PFSK-1 (cell line): ENCODE data around the gene LMO3.

Source experiments
- FOXP2 ChIP-seq: optimal IDR thresholded peaks from 2 replicates; pipeline ENCODE3; 2011; ENCODE audit warnings: borderline replicate concordance, control low read depth, inconsistent platforms; ENCODE audit not compliant: insufficient read depth; ENCODE audit errors: extremely low read length, extremely low read depth
- POLR2AphosphoS5 ChIP-seq: IDR thresholded peaks from 2 replicates; pipeline ENCODE4 v1.6.1; 2012; ENCODE audit warnings: low read depth, mild to moderate bottlenecking, control low read depth, low read length, moderate library complexity
- SIN3A ChIP-seq: IDR thresholded peaks from 2 replicates; pipeline ENCODE4 v1.6.1; 2012; ENCODE audit warnings: mild to moderate bottlenecking, low read length, moderate library complexity, borderline replicate concordance; ENCODE audit not compliant: insufficient read depth
- TAF1 ChIP-seq: IDR thresholded peaks from 2 replicates; pipeline ENCODE4 v1.6.1; 2012; ENCODE audit warnings: low read length, control low read depth, borderline replicate concordance; ENCODE audit not compliant: insufficient read depth
- TF ChIP-seq, protein P1 (sequence below), 2 experiments: IDR thresholded peaks; 2 replicates each; pipeline versions ENCODE4 v1.6.1 to v1.8.0; 2011 to 2012; ENCODE audit warnings: low read depth in 2 of 2, low read length in 2 of 2, control low read depth in 1 of 2, inconsistent platforms in 1 of 2, mild to moderate bottlenecking in 1 of 2, moderate library complexity in 1 of 2; ENCODE audit not compliant: insufficient read depth in 1 of 2

Gene LMO3

GRCh38 chr12:16603260-16603915 lies 2.6 kb downstream of the LMO3 start:
- TF ChIP-seq FOXP2 (no peak), SIN3A (no peak)
- TF ChIP-seq, protein P1, sequence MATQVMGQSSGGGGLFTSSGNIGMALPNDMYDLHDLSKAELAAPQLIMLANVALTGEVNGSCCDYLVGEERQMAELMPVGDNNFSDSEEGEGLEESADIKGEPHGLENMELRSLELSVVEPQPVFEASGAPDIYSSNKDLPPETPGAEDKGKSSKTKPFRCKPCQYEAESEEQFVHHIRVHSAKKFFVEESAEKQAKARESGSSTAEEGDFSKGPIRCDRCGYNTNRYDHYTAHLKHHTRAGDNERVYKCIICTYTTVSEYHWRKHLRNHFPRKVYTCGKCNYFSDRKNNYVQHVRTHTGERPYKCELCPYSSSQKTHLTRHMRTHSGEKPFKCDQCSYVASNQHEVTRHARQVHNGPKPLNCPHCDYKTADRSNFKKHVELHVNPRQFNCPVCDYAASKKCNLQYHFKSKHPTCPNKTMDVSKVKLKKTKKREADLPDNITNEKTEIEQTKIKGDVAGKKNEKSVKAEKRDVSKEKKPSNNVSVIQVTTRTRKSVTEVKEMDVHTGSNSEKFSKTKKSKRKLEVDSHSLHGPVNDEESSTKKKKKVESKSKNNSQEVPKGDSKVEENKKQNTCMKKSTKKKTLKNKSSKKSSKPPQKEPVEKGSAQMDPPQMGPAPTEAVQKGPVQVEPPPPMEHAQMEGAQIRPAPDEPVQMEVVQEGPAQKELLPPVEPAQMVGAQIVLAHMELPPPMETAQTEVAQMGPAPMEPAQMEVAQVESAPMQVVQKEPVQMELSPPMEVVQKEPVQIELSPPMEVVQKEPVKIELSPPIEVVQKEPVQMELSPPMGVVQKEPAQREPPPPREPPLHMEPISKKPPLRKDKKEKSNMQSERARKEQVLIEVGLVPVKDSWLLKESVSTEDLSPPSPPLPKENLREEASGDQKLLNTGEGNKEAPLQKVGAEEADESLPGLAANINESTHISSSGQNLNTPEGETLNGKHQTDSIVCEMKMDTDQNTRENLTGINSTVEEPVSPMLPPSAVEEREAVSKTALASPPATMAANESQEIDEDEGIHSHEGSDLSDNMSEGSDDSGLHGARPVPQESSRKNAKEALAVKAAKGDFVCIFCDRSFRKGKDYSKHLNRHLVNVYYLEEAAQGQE (IDR thresholded peaks at IDR 0.05; ENCODE audit: insufficient read depth in 1 of 2, low read depth in 2 of 2, low read length in 2 of 2) = no peak

GRCh38 chr12:16602412-16602811 lies 3.5 kb downstream of the LMO3 start:
- TF ChIP-seq TAF1 (no peak), FOXP2 (no peak)
- TF ChIP-seq, protein P1 (IDR thresholded peaks at IDR 0.05; ENCODE audit: insufficient read depth in 1 of 2, low read depth in 2 of 2, low read length in 2 of 2) = no peak

- TF ChIP-seq, protein P1 (IDR thresholded peaks at IDR 0.05; ENCODE audit: insufficient read depth in 1 of 2, low read depth in 2 of 2, low read length in 2 of 2) = no peak
- TF ChIP-seq FOXP2 (no peak), SIN3A (no peak), POLR2AphosphoS5 (no peak), TAF1 (no peak)
Observed at GRCh38 chr12:16600525-16600924, 5.4 kb downstream of the LMO3 start.

- TF ChIP-seq, protein P1 (IDR thresholded peaks at IDR 0.05; ENCODE audit: insufficient read depth in 1 of 2, low read depth in 2 of 2, low read length in 2 of 2) = no peak
- TF ChIP-seq FOXP2 (no peak), TAF1 (no peak), POLR2AphosphoS5 (no peak), SIN3A (no peak)
Observed at GRCh38 chr12:16599081-16599480, 6.9 kb downstream of the LMO3 start.

- no peak for TF ChIP-seq SIN3A
- no peak for TF ChIP-seq TAF1
- TF ChIP-seq, protein P1 (IDR thresholded peaks at IDR 0.05; ENCODE audit: insufficient read depth in 1 of 2, low read depth in 2 of 2, low read length in 2 of 2) = no peak
- no peak for TF ChIP-seq FOXP2
- TF ChIP-seq POLR2AphosphoS5 = no peak
Observed at GRCh38 chr12:16594797-16595196, 11.2 kb downstream of the LMO3 start.
